ENCODE results near the gene NELFCD.

Gene NELFCD

DNA sequence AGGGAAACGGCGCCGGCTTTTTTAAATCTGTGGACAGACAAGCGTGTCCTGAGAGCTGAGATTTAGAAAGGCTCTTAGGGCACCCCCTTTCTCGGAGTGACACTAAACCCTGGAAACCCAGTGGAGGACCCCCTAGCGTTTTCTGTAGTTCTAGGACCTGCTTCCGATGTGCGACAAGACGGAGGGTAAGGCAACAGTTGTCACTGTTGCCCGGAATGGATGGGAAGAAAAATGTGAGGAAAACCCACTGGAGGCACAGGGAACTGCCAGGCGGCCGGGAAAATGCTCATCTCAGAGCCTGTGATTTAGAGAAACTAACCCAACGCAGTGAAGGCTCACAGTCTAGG lies 51.6 kb downstream of the NELFCD start:
- peaks cover 77% of the 10 kb centered on the region for H3K36me3 ChIP-seq (ENCODE audit: insufficient read depth, low read length)
- peaks cover 74% of the 10 kb centered on the region for H3K79me2 ChIP-seq (ENCODE audit: insufficient read depth, low read length)
- H3K27ac ChIP-seq (ENCODE audit: low read length), result peak overlapping the region; percentile 80
- H3K4me2 ChIP-seq (ENCODE audit: insufficient read depth, low read length), result peak overlapping the region; percentile 97
- no peak for TF ChIP-seq EZH2 (IDR thresholded peaks at IDR 0.05; ENCODE audit: borderline replicate concordance, low read depth, low read length, severe bottlenecking)
- TF ChIP-seq, protein P1, sequence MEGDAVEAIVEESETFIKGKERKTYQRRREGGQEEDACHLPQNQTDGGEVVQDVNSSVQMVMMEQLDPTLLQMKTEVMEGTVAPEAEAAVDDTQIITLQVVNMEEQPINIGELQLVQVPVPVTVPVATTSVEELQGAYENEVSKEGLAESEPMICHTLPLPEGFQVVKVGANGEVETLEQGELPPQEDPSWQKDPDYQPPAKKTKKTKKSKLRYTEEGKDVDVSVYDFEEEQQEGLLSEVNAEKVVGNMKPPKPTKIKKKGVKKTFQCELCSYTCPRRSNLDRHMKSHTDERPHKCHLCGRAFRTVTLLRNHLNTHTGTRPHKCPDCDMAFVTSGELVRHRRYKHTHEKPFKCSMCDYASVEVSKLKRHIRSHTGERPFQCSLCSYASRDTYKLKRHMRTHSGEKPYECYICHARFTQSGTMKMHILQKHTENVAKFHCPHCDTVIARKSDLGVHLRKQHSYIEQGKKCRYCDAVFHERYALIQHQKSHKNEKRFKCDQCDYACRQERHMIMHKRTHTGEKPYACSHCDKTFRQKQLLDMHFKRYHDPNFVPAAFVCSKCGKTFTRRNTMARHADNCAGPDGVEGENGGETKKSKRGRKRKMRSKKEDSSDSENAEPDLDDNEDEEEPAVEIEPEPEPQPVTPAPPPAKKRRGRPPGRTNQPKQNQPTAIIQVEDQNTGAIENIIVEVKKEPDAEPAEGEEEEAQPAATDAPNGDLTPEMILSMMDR (IDR thresholded peaks at IDR 0.05; ENCODE audit: borderline replicate concordance, extremely low read depth, low read length, poor library complexity, severe bottlenecking), result peak; percentile 17
- H3K27me3 ChIP-seq (ENCODE audit: insufficient read depth, low read length, poor library complexity), result no peaks in the 10 kb centered on the region
- H3K4me3 ChIP-seq (ENCODE audit: low read depth in 1 of 2, low read length in 2 of 2), result peak overlapping the region; percentile 37 to 77; a peak in 3 of 4 replicates
- H2AFZ ChIP-seq (ENCODE audit: low read depth, low read length), result peak overlapping the region; percentile 85
- peak overlapping the region; percentile 91 for H3K9ac ChIP-seq (ENCODE audit: low read depth, low read length)
- DNase-seq, result no peak
- peak; percentile 40 for ATAC-seq (ENCODE audit: insufficient read depth, low read depth)
- H3K9me3 ChIP-seq (ENCODE audit: insufficient read depth, low read length, severe bottlenecking), result no peaks in the 10 kb centered on the region
- H3K4me1 ChIP-seq (ENCODE audit: insufficient read depth, low read length), result peaks cover 57% of the 10 kb centered on the region
- H4K20me1 ChIP-seq (ENCODE audit: insufficient read depth, low read length), result peaks cover 27% of the 10 kb centered on the region; the same call in 1 of the 2 replicates

DNA sequence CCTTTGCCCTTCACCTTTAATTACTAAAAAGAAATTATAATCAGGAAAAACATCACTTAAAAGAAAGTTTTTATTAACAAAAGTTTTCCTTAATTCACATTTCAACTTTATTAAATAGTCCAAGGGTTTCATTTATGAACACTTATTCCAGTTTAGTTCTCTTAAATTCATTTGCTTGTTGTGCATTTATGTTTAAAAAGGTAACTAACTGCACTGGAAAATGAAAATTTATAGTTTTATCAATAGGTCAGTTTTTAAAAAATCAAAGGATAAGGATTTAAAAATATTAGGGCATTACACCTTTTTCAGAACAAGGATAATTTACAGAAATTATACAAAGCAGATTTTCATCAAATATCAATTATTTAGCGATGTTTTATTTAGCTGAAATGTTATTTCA lies 52.0 kb downstream of the NELFCD start:
- Histone ChIP-seq H4K20me1 (ENCODE audit: insufficient read depth, low read length) (peaks cover 30% of the 10 kb centered on the region; the same call in 1 of the 2 replicates), H3K4me3 (ENCODE audit: low read depth in 1 of 2, low read length in 2 of 2) (peak overlapping the region; percentile 37 to 77; a peak in 3 of 4 replicates), H3K36me3 (ENCODE audit: insufficient read depth, low read length) (peaks cover 77% of the 10 kb centered on the region), H3K9ac (ENCODE audit: low read depth, low read length) (peak overlapping the region; percentile 91), H3K27me3 (ENCODE audit: insufficient read depth, low read length, poor library complexity) (no peaks in the 10 kb centered on the region), H3K27ac (ENCODE audit: low read length) (peak overlapping the region; percentile 80; the same call in 1 of the 2 replicates), H3K79me2 (ENCODE audit: insufficient read depth, low read length) (peaks cover 74% of the 10 kb centered on the region), H3K9me3 (ENCODE audit: insufficient read depth, low read length, severe bottlenecking) (no peaks in the 10 kb centered on the region), H3K4me1 (ENCODE audit: insufficient read depth, low read length) (peaks cover 59% of the 10 kb centered on the region), H3K4me2 (ENCODE audit: insufficient read depth, low read length) (peak overlapping the region; percentile 97), H2AFZ (ENCODE audit: low read depth, low read length) (peak overlapping the region; percentile 85; the same call in 1 of the 2 replicates)
- no peak for DNase-seq
- TF ChIP-seq, protein P1 (IDR thresholded peaks at IDR 0.05; ENCODE audit: borderline replicate concordance, extremely low read depth, low read length, poor library complexity, severe bottlenecking), result no peak
- no peak for TF ChIP-seq EZH2 (IDR thresholded peaks at IDR 0.05; ENCODE audit: borderline replicate concordance, low read depth, low read length, severe bottlenecking)
- ATAC-seq (ENCODE audit: insufficient read depth, low read depth), result no peak

DNA sequence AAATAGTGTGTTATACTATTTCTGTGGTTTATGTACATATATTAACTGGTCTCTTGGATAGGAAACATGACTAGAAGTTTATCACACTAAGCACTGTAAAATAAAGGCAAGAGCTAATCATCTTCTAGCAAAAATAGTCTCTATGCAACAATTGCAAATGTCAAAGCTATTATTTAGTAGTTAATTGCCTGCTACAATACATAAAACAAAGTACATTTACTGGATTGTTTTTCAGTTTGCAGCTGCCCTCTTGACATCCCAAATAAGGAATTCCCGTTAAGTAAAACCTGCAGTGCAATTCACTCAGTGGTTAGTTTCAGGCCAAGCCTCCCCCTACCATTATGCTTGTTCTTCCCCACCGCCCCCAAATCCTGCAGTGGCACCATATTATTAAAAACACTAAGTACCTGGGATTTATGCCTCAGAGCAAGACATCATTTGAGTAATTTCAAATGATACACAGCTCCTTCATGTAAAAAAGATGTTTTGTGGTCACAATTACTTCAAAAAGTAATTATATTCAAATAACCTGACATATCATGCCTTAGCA lies 52.6 kb downstream of the NELFCD start:
- Histone ChIP-seq H3K79me2 (ENCODE audit: insufficient read depth, low read length) (peaks cover 74% of the 10 kb centered on the region), H3K9me3 (ENCODE audit: insufficient read depth, low read length, severe bottlenecking) (no peaks in the 10 kb centered on the region), H3K4me2 (ENCODE audit: insufficient read depth, low read length) (no peak overlapping the region; the same call in 1 of the 2 replicates)

More for the DNA sequence above, 52.6 kb downstream of the NELFCD start:
- Histone ChIP-seq H3K27me3 (ENCODE audit: insufficient read depth, low read length, poor library complexity) (no peaks in the 10 kb centered on the region), H3K4me3 (ENCODE audit: low read depth in 1 of 2, low read length in 2 of 2) (no peak overlapping the region), H2AFZ (ENCODE audit: low read depth, low read length) (no peak overlapping the region), H4K20me1 (ENCODE audit: insufficient read depth, low read length) (peaks cover 30% of the 10 kb centered on the region; the same call in 1 of the 2 replicates), H3K9ac (ENCODE audit: low read depth, low read length) (no peak overlapping the region), H3K27ac (ENCODE audit: low read length) (no peak overlapping the region; the same call in 1 of the 2 replicates), H3K4me1 (ENCODE audit: insufficient read depth, low read length) (peaks cover 53% of the 10 kb centered on the region), H3K36me3 (ENCODE audit: insufficient read depth, low read length) (peaks cover 75% of the 10 kb centered on the region)
- no peak for DNase-seq
- no peak for ATAC-seq (ENCODE audit: insufficient read depth, low read depth)
- TF ChIP-seq EZH2 (IDR thresholded peaks at IDR 0.05; ENCODE audit: borderline replicate concordance, low read depth, low read length, severe bottlenecking), result no peak
- TF ChIP-seq, protein P1 (IDR thresholded peaks at IDR 0.05; ENCODE audit: borderline replicate concordance, extremely low read depth, low read length, poor library complexity, severe bottlenecking), result no peak
